Fibroblast of skin of abdomen (primary cell): ENCODE data around the gene SPTBN4.
A peak's percentile ranks its signal among the peaks of the same experiment; 100 is the strongest.

Experiments used
- DNase-seq: peaks from one replicate; pipeline ENCODE4 v3.0.0-alpha.2; 2013

SPTBN4 gene

DNA sequence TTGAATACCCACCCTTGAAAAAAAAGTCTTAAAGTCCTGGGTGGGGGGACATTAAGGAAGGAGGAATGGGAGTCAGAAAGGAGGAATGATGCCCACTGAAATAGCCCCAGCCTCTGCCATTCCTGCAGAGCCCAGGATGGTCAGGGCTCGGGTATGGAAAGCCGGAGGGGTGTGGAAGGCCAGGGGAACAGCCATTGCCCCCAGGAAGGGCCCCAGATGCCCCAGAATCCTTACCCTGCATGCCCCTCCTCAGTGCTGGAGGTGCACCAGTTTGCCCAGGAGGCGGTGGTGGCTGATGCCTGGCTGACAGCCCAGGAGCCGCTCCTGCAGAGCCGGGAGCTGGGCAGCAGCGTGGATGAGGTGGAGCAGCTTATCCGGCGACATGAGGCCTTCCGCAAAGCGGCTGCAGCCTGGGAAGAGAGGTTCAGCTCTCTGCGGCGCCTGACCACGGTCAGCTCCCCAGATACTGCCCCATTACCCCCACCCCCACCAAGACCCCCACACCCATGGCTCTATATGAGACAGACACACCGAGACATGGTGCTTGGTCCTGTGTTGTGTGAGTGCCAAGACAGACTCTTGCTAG, 99.2 kb downstream of the SPTBN4 start:
- DNase-seq, result no peak

DNA sequence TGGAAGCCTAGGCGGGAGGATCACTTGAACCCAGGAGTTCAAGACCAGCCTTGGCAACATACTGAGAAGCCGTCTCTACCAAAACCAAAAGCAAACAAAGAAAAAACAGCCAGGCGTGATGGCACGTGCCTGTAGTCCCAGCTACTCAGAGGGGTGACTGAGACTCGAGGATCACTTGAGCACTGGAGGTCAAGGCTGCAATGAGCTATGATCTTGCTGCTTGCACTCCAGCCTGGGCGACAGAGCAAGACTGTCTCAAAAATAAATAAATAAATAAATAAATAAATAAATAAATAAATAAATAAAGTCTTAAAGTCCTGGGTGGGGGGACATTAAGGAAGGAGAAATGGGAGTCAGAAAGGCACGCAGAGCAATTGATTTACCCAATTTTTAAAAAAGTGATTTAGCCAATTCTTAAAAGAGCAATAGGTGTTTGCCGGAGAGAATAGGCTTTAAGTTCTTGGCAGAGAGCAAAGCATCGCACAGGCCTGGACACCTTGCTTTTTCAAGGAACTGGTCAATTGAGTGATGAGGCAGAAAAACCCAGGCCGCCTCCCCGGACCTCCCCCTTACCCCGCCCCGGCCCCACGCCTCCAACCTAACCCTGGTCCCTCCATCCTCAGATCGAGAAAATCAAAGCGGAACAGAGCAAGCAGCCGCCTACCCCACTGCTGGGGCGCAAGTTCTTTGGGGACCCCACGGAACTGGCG, 100.4 kb downstream of the SPTBN4 start:
- DNase-seq, result no peak

DNA sequence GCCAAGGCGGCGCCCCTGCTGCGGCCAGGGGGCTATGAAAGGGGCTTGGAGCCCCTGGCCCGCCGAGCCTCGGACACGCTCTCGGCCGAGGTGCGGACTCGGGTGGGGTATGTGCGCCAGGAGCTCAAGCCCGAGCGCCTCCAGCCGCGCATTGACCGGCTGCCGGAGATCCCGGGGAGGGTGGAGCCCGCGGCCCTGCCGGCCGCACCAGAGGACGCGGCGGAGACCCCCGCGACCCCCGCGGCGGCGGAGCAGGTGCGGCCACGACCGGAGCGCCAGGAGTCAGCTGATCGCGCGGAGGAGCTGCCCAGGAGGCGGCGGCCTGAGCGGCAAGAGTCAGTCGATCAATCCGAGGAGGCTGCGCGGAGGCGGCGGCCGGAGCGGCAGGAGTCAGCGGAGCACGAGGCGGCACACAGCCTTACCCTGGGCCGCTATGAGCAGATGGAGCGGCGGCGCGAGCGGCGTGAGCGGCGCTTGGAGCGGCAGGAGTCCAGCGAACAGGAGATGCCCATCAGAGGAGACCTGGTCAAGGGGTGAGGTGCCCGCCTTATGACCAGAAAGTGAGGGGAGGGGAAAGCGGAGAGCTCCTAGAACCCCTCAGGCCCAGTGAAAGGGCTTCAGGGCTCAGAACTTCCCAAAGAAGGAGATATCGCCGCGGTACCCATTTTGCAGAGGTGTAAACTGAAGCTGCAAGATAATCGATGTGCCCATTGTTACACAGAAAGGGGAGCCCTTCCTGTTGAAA, 101.1 kb downstream of the SPTBN4 start:
- no peak for DNase-seq

DNA sequence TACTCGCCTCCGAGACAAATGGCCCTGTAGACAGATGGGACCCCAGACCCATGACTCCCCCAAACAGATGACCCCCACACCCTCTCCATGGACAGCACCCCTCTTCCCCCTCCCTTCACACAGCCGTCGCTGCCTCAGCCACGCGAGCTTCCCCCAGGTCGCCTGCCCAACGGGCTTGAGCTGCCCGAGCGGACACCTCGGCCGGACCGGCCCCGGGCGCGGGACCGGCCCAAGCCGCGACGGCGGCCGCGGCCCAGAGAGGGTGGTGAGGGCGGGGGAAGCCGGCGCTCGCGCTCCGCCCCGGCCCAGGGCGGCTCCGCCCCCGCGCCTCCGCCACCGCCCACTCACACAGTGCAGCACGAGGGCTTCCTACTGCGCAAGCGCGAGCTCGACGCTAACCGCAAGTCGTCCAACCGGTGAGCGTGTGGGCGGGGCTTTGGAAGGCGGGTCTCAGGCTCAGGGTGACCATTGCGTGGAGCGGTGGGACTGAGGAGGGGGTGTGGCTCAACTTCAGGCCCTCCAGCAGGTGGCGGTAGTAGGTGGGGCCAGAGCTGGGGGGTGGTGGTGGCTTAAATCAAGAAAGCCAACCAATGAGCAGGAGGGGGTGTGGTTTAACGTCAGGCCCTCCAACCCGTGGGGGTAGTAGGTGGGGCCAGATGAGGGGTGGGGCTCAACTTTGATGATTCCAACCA, 103.7 kb downstream of the SPTBN4 start:
- peak; percentile 99 for DNase-seq

DNA sequence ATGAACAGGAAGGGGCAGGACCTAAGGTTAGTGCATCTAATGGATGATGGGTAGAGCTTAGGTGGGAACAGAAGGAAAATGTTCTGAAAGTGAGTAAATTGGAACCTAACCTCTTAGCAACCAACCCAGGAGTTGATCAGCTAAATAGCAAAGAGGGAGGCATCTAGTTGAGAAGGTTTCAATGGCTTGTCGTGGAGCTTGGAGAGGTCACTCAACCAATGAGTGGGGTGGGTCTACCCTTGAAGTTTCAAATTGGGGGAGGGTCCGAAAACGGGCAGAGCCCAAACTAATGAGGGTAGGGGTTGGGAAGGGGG, 104.2 kb downstream of the SPTBN4 start:
- no peak for DNase-seq

DNA sequence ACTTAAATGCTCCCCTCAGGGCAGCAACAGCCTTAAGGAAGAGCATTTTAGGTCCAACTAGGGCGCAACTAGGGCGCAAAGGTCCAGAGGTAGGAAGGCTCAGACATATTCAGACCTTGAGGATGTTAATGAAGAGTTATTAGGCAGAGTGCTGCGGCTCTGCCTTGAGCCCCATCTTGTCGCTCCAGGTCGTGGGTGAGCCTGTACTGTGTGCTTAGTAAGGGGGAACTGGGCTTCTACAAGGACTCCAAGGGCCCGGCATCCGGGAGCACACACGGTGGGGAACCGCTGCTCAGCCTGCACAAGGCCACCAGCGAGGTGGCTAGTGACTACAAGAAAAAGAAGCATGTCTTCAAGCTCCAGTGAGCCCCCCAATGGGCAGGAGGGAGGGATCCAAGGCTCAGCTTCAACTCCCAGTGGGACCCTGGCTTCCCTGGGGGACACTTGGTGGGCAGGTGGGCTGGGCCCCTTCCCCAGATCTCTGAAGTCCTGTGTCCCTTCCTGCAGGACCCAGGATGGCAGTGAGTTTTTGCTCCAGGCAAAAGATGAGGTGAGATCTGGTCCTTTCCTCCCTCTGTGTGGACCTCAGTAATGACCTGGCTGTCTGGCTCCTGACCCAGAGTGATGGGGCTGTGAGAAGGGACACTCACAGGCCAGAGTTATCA, 105.2 kb downstream of the SPTBN4 start:
- DNase-seq, result no peak

DNA sequence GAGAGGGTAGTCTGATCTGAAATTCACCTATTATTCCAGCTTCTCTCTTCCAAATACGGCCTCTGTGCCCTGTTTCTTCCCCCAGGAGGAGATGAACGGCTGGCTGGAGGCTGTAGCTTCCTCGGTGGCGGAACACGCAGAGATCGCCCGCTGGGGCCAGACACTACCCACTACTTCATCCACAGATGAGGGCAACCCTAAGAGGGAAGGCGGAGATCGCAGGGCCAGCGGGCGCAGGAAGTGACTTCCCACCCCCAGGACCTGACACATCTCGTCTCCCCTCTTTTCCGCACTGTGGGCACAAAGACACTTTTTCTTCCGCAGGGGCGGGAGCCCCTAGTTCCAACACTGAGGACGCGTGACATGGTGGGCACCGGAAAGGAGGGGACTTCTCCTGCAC, 108.5 kb downstream of the SPTBN4 start:
- DNase-seq, result no peak

DNA sequence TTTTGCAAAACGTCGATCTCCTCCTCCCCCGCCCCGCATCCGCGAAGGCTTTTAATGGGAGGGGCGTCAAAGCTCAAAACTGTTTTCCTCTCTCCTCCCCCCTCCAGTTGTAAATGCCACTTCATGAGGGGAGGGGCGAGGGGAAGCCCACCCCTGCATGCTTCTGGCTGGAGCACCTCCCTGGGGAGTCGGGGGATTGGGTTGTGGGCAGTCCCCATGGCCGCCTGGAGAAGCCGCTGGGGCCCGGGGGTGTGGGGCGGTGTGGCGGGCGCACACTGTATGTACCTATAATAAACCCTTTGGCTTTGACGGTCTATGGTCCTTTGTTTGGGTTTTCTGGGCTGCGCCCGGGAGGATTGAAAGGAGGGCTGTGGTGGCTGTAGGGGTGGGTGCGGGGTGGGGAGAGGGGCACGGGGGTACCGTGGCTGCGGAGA, 109.4 kb downstream of the SPTBN4 start:
- no peak for DNase-seq

DNA sequence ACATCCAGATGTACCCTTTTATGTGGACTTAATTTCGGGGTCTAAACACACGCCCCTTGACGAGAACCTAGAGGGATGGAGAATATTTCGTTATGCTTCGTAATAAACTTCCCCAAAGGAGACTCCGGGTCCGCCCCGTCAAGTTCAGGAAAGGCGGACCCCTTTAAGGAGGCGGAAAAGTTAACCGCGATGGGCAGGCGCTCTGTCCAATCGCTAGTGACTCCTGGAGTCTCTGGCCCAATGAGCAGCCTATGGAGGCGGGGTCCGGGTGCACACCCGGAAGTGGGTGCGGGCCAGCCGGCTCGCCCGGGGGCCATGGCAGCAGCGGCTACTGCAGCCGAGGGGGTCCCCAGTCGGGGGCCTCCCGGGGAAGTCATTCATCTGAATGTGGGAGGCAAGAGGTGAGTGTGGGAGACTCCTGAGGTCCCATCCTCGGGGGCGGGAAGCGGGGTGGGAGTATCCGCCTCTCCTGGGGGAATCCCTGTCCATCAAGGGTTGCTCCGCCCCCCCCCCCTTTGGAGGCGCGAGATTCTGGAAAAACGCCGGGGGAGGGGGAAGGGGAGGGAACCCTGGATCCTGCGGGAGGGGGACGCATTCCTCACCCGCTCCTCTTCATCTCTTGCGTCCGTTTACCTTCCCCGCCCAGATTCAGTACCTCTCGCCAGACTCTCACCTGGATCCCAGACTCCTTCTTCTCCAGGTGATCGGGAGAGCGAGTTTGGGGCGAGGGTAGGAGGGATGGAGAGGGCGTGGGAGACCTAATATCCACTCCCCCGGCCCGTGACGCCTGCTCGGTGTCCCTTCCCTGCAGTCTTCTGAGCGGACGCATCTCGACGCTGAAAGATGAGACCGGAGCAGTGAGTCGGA, 110.0 kb downstream of the SPTBN4 start, which contains the start of gene SHKBP1:
Gene SHKBP1, plus strand, starts transcription at position 289 of the 867 bp plus-strand sequence. Its CDS starts 27 bp downstream, at position 316.
- DNase-seq, result peak; percentile 95

DNA sequence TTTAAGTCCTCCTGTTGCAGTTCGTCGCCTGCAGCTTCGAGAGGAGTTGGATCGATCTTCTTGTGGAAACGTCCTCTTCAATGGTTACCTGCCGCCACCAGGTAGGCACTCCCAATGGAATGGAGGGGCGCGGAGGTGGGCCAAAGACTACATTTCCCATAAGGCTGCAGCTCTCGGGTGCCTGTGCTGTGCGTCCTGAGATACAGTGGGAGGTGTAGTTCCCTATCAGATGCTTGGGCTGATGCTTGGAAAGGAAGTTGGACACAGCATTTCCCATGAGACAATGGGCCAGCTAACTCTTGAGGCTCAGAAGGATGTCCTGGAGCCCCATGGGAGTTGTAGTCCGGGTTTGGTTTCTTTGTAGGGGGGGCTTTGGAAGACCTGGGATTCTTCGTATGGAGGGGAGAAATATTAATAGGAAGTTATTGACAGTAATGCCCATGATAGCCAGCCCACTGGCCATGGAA, 111.7 kb downstream of the SPTBN4 start:
- DNase-seq, result peak; percentile 24

DNA sequence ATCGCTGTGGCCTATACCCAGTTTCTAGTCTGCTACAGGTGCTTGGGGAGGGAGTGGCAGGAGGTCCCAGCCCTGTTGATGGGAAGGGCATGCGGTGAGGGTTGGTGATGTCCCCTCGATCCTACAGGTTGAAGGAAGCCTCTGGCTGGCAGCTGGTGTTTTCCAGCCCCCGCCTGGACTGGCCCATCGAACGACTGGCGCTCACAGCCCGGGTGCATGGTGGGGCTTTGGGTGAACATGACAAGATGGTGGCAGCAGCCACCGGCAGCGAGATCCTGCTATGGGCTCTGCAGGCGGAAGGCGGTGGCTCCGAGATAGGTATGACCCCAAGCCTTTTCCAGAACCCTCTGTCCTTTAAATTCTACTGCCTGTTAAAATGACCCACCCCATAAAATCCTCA, 113.8 kb downstream of the SPTBN4 start:
- DNase-seq, result no peak

DNA sequence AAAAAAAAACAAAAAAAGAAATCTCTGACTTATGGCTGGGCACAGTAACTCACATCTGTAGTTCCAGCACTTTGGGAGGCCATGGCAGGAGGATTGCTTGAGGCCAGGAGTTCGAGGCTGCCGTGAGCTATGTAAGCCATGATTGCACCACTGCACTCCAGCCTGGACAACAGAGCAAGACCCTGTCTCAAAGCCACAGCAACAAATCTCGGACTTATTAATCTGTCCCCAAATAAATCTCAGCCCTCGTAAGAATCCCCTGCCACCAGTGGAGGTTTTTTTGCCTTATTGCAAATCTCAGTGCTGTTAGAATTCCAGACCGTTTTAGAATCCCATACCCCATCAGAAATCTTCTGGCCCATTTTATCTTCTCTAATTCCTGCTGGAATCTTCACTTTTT, 114.7 kb downstream of the SPTBN4 start:
- no peak for DNase-seq

DNA sequence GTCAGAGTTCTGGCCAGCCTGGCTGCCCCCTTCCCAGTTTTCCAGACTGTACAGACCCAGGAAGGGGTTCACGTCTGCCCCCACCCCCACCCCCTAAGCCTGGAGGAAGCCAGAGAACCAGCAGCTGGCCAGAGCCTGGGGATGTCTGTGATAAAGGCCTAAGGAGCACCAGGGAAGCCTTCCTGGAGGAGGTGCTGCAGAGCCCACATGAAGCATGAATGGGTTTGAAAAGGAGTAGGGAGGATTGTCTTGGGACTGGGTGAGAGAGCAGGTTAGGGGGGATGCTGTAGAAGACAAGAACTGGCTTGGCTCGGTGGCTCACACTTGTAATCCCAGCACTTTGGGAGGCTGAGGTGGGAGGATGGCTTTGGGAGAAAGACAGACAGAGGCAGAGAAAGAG, 115.7 kb downstream of the SPTBN4 start:
- no peak for DNase-seq

DNA sequence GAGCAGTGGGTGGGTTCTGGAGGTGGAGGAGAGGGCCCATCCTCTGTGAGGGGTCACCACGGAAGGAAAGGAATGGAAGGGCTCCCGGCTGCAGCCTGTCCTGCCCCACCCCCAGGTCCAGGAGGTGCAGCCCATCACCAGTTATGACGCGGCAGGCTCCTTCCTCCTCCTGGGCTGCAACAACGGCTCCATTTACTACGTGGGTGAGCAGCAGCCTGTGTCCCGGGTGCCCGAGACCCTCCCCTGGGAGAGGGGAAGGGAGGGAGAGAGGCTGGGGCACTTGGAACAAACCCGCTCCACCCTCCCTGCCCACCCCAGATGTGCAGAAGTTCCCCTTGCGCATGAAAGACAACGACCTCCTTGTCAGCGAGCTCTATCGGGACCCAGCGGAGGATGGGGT, 116.5 kb downstream of the SPTBN4 start:
- no peak for DNase-seq

DNA sequence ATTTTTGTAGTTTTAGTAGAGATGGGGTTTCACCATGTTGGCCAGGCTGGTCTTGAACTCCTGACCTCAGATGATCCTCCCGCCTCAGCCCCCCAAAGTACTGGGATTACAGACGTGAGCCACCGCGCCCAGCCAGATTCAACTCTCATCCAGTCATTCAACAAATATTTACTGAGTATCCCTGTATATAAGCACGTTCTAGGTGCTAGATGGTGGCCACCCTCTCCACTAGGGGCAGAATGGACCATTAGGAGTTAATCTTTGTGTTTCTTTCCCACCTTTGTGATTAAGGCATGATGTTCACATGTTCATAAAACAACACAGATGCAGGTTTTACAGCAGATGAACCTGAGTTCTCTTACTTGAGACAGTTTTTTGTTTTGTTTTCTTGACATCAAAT, 117.2 kb downstream of the SPTBN4 start:
- peak; percentile 20 for DNase-seq

DNA sequence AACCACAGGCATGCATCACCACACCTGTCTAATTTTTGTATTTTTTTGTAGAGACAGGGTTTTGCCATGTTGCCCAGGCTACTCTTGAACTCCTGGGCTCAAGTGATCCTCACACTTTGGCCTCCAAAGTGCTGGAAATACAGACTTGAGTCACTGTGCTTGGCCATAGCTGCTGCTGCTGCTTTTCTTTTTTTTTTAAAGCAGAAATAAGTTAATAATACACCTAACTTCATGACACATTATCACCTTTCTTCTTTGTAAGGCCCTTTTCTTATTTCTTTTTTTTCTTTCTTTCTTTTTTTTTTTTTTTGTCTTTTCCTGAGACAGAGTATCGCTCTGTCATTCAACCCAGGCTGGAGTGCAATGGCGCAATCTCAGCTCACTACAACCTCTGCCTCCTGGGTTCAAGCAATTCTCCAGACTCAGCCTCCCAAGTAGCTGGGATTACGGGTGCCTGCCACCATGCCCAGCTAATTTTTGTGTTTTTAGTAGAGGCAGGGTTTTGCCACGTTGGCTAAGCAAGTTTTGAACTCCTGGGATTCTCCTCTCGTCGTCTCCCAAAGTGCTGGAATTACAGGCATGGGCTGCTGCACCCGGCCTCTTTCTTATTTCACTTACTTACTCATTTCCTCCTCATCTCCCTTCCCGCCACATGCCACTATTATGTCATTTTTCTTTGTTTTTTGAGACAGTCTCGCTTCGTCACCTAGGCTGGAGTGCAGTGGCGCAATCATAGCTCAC, 118.6 kb downstream of the SPTBN4 start:
- peak; percentile 76 for DNase-seq

DNA sequence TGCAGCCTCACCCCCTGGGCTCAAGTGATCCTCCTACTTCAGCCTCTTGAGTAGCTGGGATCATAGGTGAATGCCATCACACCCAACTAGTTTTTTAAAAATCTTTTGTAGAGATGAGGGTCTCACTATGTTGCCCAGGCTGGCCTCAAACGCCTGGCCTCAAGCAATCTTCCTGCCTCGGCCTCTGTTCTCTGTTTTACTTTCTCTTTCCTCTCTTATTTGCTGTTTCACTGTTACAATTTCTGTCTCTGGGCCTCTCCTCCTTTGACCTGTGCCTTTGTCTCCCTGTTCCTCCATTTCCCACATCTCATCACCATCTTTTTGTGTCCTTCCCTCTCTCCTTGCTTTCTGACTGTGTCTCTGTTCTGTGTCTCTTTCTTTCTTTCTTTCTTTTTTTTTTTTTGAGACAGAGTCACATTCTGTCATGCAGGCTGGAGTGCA, 119.2 kb downstream of the SPTBN4 start:
- no peak for DNase-seq

DNA sequence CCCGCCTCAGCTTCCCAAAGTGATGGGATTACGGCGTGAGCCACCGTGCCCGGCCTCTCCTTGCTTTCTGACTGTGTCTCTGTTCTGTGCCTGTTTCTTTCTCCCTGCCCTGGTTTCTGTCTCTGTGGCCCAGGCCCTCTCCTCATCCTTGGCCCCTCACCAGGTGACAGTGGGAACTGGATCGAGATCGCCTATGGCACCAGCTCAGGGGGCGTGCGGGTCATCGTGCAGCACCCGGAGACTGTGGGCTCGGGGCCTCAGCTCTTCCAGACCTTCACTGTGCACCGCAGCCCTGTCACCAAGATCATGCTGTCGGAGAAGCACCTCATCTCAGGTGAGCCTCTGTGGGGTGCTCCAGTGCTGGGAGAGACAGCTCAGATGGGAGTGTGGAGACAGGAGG, 119.8 kb downstream of the SPTBN4 start:
- no peak for DNase-seq

DNA sequence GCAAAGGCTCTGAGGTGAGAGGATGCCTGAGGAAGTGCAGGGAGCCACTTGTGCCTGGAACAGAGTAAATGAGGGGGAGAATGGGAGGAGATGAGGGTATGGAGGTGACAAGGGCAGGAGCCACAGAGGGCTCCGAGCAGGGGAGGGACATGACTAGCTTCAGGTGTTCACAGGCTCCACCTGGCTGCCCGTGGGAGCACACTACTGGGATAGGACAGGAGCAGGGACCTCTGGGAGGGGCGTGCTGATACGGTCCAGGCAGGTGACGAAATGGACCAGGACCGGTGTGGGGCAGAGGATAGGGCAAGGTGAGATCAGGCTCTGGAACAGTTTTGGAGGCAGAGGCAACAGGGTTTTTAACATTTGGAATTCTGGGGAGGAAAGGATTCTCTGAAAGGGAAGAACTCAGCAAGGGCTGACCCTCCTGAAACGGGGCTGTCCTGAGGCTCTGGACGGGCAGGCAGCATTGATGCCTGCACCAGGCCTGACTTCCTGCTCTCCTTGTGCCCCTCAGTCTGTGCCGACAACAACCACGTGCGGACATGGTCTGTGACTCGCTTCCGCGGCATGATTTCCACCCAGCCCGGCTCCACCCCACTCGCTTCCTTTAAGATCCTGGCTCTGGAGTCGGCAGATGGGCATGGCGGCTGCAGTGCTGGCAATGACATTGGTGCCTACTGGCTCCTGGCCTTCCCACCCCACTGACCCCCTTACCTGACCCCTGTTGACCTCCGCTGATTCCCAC, 121.5 kb downstream of the SPTBN4 start:
- peak; percentile 38 for DNase-seq
